DOHH2 (cell line): ENCODE results near the gene CTRB1.

Experiments used
- H3F3A ChIP-seq: fragments of 200-600 bp; sonication (generic), shearing (Covaris generic); 2 replicates; pipeline ENCODE4 v1.6.0; 2016; ENCODE audit warnings: antibody characterized with exemption, mild to moderate bottlenecking; ENCODE audit not compliant: control insufficient read depth, insufficient read depth
- H3K27ac ChIP-seq: fragments of 200-600 bp; sonication (generic); 2 replicates; pipeline ENCODE4 v1.5.1; 2014; ENCODE audit warnings: low read depth, mild to moderate bottlenecking, low read length, moderate library complexity
- H3K27me3 ChIP-seq: fragments of 200-600 bp; sonication (generic); 2 replicates; pipeline ENCODE4 v1.6.1; 2014; ENCODE audit warnings: mild to moderate bottlenecking, low read length, mixed read lengths; ENCODE audit not compliant: control insufficient read depth
- H3K36me3 ChIP-seq: fragments of 200-600 bp; sonication (generic); 2 replicates; pipeline ENCODE4 v1.6.1; 2014; ENCODE audit warnings: mild to moderate bottlenecking, low read length, moderate library complexity, mixed read lengths; ENCODE audit not compliant: control insufficient read depth
- H3K4me1 ChIP-seq: fragments of 200-600 bp; sonication (generic); 2 replicates; pipeline ENCODE4 v1.6.1; 2014; ENCODE audit warnings: mild to moderate bottlenecking, low read length, mixed read lengths; ENCODE audit not compliant: control insufficient read depth
- H3K4me2 ChIP-seq: fragments of 200-600 bp; sonication (generic); 2 replicates; pipeline ENCODE4 v1.6.0; 2014; ENCODE audit warnings: mild to moderate bottlenecking, low read length, moderate library complexity
- H3K4me3 ChIP-seq: fragments of 200-600 bp; sonication (generic); 2 replicates; pipeline ENCODE4 v1.5.1; 2014; ENCODE audit warnings: mild to moderate bottlenecking, low read length, mixed read lengths
- H3K79me2 ChIP-seq: fragments of 200-600 bp; sonication (generic); 2 replicates; pipeline ENCODE4 v1.6.1; 2014; ENCODE audit warnings: mild to moderate bottlenecking, low read length, mixed read lengths; ENCODE audit not compliant: control insufficient read depth
- H3K9me2 ChIP-seq: fragments of 200-600 bp; sonication (generic); replicated peaks from 2 replicates; pipeline ENCODE4 v1.6.1; 2014; ENCODE audit warnings: mild to moderate bottlenecking, low read length, mixed read lengths; ENCODE audit not compliant: control insufficient read depth
- H3K9me3 ChIP-seq: fragments of 200-600 bp; sonication (generic); 2 replicates; pipeline ENCODE4 v1.6.1; 2014; ENCODE audit warnings: antibody characterized with exemption, low read length, mixed read lengths; ENCODE audit not compliant: control insufficient read depth, insufficient read depth
- H4K20me1 ChIP-seq: fragments of 200-600 bp; sonication (generic); 2 replicates; pipeline ENCODE4 v1.6.0; 2014; ENCODE audit warnings: low read depth, mild to moderate bottlenecking, antibody characterized with exemption, low read length, moderate library complexity; ENCODE audit not compliant: control insufficient read depth, insufficient read depth
- CTCF ChIP-seq: fragments of 200-600 bp; sonication (generic); IDR thresholded peaks from one replicate; pipeline ENCODE4 v1.5.1; 2014; ENCODE audit warnings: antibody characterized with exemption, mild to moderate bottlenecking, low read depth, low read length; ENCODE audit not compliant: poor library complexity, severe bottlenecking
- EZH2phosphoT487 ChIP-seq: fragments of 200-600 bp; sonication (generic); IDR thresholded peaks from 2 replicates; pipeline ENCODE4 v1.6.1; 2017; ENCODE audit warnings: borderline replicate concordance, mild to moderate bottlenecking, antibody characterized with exemption, low read length, moderate library complexity, mixed read lengths

The CTRB1 gene

GRCh38 chr16:75251280-75252048, 32.7 kb downstream of the CTRB1 start, which contains the start of gene BCAR1:
BCAR1 (minus strand) TSS chr16:75251624; CDS start chr16:75251482, 142 bp downstream.
- H3K27me3 ChIP-seq: peaks cover 13% of the 10 kb centered on the region
- H3K4me3 ChIP-seq: peak within 1 kb of the TSS; percentile 71
- H3F3A ChIP-seq: no peaks in the 10 kb centered on the region
- no peaks in the 10 kb centered on the region for H3K79me2 ChIP-seq
- 0 out of 2 replicates have a peak, but pooled peaks cover 6% of the 10 kb centered on the region for H3K4me1 ChIP-seq
- no peaks in the 10 kb centered on the region for H3K36me3 ChIP-seq
- no peaks in the 10 kb centered on the region for H3K9me2 ChIP-seq
- H3K4me2 ChIP-seq: peak within 1 kb of the TSS; percentile 64
- no peak within 1 kb of the TSS for H3K27ac ChIP-seq
- TF ChIP-seq EZH2phosphoT487 (no peak), CTCF (no peak)
- H3K9me3 ChIP-seq: no peaks in the 10 kb centered on the region
- peaks cover 9% of the 10 kb centered on the region; the same call in 1 of the 2 replicates for H4K20me1 ChIP-seq

DNA sequence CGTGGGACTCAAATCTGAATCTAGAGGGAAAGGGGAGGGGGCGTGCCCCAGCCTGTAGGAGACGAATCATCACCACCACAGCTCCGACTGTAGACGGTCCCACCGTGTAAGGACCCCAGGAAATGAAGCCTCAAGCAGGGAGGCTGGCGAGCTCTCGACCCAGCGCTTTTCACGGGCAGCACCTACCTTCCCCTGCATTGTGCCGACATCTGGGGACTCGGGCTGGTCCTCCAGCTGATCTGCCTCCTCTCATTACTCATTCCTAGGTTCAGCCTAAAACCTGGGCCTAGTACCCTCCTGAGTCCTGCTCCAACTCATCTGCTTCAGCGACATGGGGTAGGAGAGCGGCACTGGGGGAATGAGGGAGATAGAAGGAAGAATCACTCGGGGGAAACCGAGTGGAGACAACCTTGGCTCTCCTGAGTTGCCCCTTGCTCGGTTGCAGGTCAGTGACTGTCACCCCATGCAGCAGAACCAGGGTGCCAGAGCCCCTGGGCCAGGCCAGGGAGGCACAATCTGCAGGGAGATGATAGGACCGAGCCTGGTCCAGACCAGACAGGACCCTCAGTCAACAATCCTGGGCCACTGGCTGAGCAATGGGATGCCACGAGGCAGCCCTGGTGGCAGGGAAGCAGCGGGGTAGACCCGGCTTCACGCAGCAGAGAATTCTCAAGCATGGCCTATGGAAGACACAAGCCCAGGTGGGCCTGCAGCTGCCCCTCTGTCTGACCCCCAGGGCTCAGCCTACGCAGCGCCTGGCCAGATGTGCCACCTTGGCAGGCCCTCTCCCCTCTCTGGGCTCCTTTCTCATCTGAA, 33.5 kb downstream of the CTRB1 start:
- TF ChIP-seq EZH2phosphoT487: no peak
- TF ChIP-seq CTCF: no peak
- peaks cover 9% of the 10 kb centered on the region; the same call in 1 of the 2 replicates for H4K20me1 ChIP-seq
- peaks cover 13% of the 10 kb centered on the region for H3K27me3 ChIP-seq
- H3K4me1 ChIP-seq: 0 out of 2 replicates have a peak, but pooled peaks cover 6% of the 10 kb centered on the region
- H3K27ac ChIP-seq: no peak overlapping the region
- no peak overlapping the region for H3K4me3 ChIP-seq
- no peaks in the 10 kb centered on the region for H3K79me2 ChIP-seq
- H3F3A ChIP-seq: no peaks in the 10 kb centered on the region
- H3K9me2 ChIP-seq: no peaks in the 10 kb centered on the region
- no peaks in the 10 kb centered on the region for H3K36me3 ChIP-seq
- H3K9me3 ChIP-seq: no peaks in the 10 kb centered on the region
- H3K4me2 ChIP-seq: peak overlapping the region; percentile 39

DNA sequence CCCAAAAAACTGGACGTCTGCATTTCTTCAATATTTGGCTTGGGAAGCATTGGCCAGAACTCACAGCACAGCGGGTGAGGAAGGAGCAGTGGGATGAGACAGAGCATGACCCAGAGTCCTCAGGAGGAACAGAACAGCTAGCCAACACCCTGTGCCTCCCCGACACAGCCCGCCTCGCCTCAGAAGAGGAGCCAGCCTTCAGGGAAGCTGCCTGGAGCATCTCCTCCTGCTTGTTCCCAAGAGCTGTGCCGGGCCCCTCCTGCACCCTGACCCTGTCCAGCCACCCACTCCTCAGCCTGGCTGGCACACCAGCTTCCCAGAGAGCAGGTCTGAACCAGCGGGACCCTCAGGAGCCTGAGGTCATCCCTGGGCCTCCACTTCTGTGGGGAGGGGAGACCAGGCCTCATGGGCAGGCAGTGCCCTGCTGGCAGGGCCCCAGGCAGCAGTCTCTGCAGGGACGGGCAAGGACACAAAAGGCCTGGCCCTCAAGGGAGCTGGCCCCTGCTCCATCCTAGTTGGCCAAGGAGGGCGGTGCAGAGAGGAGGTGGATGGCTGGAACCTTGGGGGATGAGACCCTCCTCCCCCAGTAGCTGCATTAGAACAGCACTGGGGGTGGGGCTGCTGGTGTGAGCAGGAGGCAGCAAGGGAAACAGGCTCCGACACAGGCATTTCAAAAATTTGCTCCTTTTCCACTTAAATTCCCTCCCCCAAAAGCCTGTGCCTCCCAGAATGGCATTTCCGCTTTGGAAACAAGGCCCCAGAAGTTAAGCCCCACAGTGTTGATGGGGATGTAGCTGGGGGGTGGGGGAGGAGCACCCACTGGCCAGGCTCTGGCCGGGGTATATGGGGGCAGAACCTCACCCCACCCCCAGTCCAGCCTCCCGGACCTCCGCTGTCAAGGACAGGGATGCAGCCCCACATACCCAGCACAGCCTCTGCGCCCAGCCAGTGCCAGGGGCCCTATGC, 34.4 kb downstream of the CTRB1 start:
- Histone ChIP-seq H3F3A (no peaks in the 10 kb centered on the region), H3K27ac (no peak overlapping the region), H3K4me2 (no peak overlapping the region), H3K4me1 (0 out of 2 replicates have a peak, but pooled peaks cover 6% of the 10 kb centered on the region), H3K79me2 (no peaks in the 10 kb centered on the region), H3K36me3 (no peaks in the 10 kb centered on the region), H3K27me3 (peaks cover 13% of the 10 kb centered on the region), H4K20me1 (peaks cover 9% of the 10 kb centered on the region; the same call in 1 of the 2 replicates), H3K9me2 (no peaks in the 10 kb centered on the region), H3K9me3 (no peaks in the 10 kb centered on the region), H3K4me3 (no peak overlapping the region)
- no peak for TF ChIP-seq EZH2phosphoT487
- no peak for TF ChIP-seq CTCF
